OCI-LY1 (cell line): ENCODE results near the gene TBC1D7.
A peak's percentile ranks its signal among the peaks of the same experiment; 100 is the strongest.
"Not testable (repeated sequence)": the region's sequence is repeated elsewhere in the genome, so short reads cannot be mapped to it uniquely, and the experiment has no call there.

Experiments
- H2AFZ ChIP-seq: fragments of 200-600 bp; sonication (generic), shearing (Covaris generic); 2 replicates; pipeline ENCODE4 v1.6.0; 2014; ENCODE audit warnings: antibody characterized with exemption, mild to moderate bottlenecking, low read length
- H3F3A ChIP-seq: fragments of 200-600 bp; sonication (generic), shearing (Covaris generic); 2 replicates; pipeline ENCODE4 v1.6.0; 2014; ENCODE audit warnings: mild to moderate bottlenecking, antibody characterized with exemption, low read length, moderate library complexity; ENCODE audit not compliant: insufficient read depth
- H3K27ac ChIP-seq: fragments of 200-600 bp; sonication (generic); 2 replicates; pipeline ENCODE4 v1.5.1; 2014; ENCODE audit warnings: low read length, mixed run types, mild to moderate bottlenecking, low read depth; ENCODE audit not compliant: poor library complexity, severe bottlenecking
- H3K27me3 ChIP-seq: fragments of 200-600 bp; sonication (generic); 2 replicates; pipeline ENCODE4 v1.6.0; 2014; ENCODE audit warnings: antibody characterized with exemption, mild to moderate bottlenecking, low read length, moderate library complexity; ENCODE audit not compliant: insufficient read depth
- H3K36me3 ChIP-seq: fragments of 200-600 bp; sonication (generic); 2 replicates; pipeline ENCODE4 v1.6.1; 2014; ENCODE audit warnings: mild to moderate bottlenecking, antibody characterized with exemption, low read length, moderate library complexity, mixed read lengths; ENCODE audit not compliant: insufficient read depth
- H3K4me1 ChIP-seq: fragments of 200-600 bp; sonication (generic); 2 replicates; pipeline ENCODE4 v1.5.1; 2014; ENCODE audit warnings: mild to moderate bottlenecking, low read length, moderate library complexity; ENCODE audit not compliant: insufficient read depth, severe bottlenecking
- H3K4me2 ChIP-seq: fragments of 200-600 bp; sonication (generic), shearing (Covaris generic); 2 replicates; pipeline ENCODE4 v1.6.1; 2014; ENCODE audit warnings: low read length
- H3K4me3 ChIP-seq: fragments of 200-600 bp; sonication (generic); 2 replicates; pipeline ENCODE4 v1.5.1; 2014; ENCODE audit warnings: low read length, low read depth, mild to moderate bottlenecking, mixed read lengths; ENCODE audit not compliant: poor library complexity, severe bottlenecking
- H3K79me2 ChIP-seq: fragments of 200-600 bp; shearing (Covaris generic); 2 replicates; pipeline ENCODE4 v1.6.1; 2016; ENCODE audit warnings: mixed run types, low read length, mixed read lengths; ENCODE audit not compliant: insufficient read depth
- H3K9ac ChIP-seq: fragments of 200-600 bp; sonication (generic), shearing (Covaris generic); 2 replicates; pipeline ENCODE4 v1.6.1; 2014; ENCODE audit warnings: mild to moderate bottlenecking, low read length, mixed read lengths
- H3K9me2 ChIP-seq: fragments of 200-600 bp; sonication (generic), shearing (Covaris generic); 2 replicates; pipeline ENCODE4 v1.6.1; 2014; ENCODE audit warnings: low read depth, mild to moderate bottlenecking, low read length, mixed read lengths
- H3K9me3 ChIP-seq: fragments of 200-600 bp; shearing (Covaris generic); 2 replicates; pipeline ENCODE4 v1.6.1; 2014; ENCODE audit warnings: low read length, mixed read lengths
- H4K20me1 ChIP-seq: fragments of 200-600 bp; sonication (generic), shearing (Covaris generic); 2 replicates; pipeline ENCODE4 v1.6.0; 2016; ENCODE audit warnings: mild to moderate bottlenecking, low read length; ENCODE audit not compliant: insufficient read depth
- EZH2 ChIP-seq: fragments of 200-600 bp; sonication (generic), shearing (Covaris generic); IDR thresholded peaks from 2 replicates; pipeline ENCODE4 v1.8.0; 2017; ENCODE audit warnings: borderline replicate concordance, mixed run types, mild to moderate bottlenecking, antibody characterized with exemption, low read length, moderate library complexity, mixed read lengths
- TF ChIP-seq, protein P1 (sequence below): fragments of 200-600 bp; sonication (generic), shearing (Covaris generic); IDR thresholded peaks from 2 replicates; pipeline ENCODE4 v1.5.1; 2017; ENCODE audit warnings: mild to moderate bottlenecking, antibody characterized with exemption, low read length, moderate library complexity, mixed read lengths

Gene TBC1D7

DNA sequence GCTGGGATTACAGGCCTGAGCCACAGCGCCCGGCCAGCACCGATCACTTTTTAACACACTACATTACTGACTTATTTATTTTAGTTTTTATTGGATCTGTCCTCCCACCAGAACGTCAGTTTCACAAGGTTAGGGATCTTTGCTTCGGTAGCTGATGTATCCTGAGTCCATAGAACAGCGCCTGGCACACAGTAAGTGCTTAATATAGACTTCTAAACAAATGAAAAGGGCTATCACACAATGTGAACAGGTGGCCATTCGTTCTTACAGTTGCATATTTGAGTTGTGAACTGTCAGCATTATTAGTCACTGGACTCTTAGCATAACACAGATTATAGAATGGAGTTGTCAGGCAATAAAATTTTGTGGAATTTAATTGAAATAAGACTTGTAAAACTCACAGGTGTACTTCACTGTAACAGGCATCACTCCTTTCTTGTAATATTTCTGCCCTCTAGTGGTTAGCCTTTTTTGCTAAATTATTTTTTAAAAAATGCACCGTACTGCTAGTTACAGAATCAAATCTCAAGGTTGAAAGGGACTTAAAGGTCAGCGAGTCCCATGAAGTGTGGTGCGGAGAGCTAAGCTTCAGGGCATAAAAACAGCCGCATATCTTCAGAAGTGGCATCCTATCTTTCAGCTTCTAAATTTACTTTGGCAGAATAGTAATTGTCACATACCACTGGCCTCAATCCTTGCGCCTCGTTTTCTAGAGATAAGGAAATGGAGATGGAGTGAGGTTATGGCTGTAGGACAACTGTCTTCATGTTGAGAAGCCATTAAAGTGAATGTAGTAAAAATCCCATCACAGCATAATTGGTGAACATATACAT, 3.4 kb upstream of the TBC1D7 start:
- H4K20me1 ChIP-seq = no peaks in the 10 kb centered on the region
- no peaks in the 10 kb centered on the region for H3K36me3 ChIP-seq
- H3K9ac ChIP-seq = no peak overlapping the region
- H3K9me2 ChIP-seq = no peaks in the 10 kb centered on the region
- peaks cover 25% of the 10 kb centered on the region for H3K4me1 ChIP-seq
- no peak for TF ChIP-seq EZH2
- TF ChIP-seq, protein P1, sequence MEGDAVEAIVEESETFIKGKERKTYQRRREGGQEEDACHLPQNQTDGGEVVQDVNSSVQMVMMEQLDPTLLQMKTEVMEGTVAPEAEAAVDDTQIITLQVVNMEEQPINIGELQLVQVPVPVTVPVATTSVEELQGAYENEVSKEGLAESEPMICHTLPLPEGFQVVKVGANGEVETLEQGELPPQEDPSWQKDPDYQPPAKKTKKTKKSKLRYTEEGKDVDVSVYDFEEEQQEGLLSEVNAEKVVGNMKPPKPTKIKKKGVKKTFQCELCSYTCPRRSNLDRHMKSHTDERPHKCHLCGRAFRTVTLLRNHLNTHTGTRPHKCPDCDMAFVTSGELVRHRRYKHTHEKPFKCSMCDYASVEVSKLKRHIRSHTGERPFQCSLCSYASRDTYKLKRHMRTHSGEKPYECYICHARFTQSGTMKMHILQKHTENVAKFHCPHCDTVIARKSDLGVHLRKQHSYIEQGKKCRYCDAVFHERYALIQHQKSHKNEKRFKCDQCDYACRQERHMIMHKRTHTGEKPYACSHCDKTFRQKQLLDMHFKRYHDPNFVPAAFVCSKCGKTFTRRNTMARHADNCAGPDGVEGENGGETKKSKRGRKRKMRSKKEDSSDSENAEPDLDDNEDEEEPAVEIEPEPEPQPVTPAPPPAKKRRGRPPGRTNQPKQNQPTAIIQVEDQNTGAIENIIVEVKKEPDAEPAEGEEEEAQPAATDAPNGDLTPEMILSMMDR = peak; percentile 77
- H3K79me2 ChIP-seq = no peaks in the 10 kb centered on the region
- H3K27ac ChIP-seq = no peak overlapping the region
- H3F3A ChIP-seq = 0 out of 2 replicates have a peak, but pooled peaks cover 3% of the 10 kb centered on the region
- no peaks in the 10 kb centered on the region for H3K9me3 ChIP-seq
- no peaks in the 10 kb centered on the region for H3K27me3 ChIP-seq
- no peak overlapping the region for H3K4me3 ChIP-seq
- no peak overlapping the region for H3K4me2 ChIP-seq
- H2AFZ ChIP-seq = no peak overlapping the region

DNA sequence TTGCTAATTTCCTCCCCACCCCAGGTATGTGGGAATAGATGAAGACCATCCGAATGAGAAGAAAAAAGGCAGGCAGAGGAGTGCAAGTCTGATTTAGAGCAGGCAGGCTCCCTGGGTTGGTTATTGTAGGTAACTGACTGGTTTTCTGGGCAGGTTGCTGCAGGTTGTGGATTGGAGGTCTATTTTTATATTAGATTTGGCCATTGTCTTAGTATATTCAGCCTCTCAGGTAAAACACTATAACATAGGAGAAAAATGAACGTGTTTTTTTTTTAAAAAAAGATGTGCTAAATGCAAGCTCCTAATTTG, 492 bp upstream of the TBC1D7 start:
- no peak overlapping the region for H3K27ac ChIP-seq
- H3K79me2 ChIP-seq = no peaks in the 10 kb centered on the region
- H4K20me1 ChIP-seq = no peaks in the 10 kb centered on the region
- H3K27me3 ChIP-seq = no peaks in the 10 kb centered on the region
- peaks cover 15% of the 10 kb centered on the region; the same call in 1 of the 2 replicates for H3K36me3 ChIP-seq
- peak overlapping the region; percentile 90 for H3K9ac ChIP-seq
- H3K4me2 ChIP-seq = peak overlapping the region; percentile 92
- H2AFZ ChIP-seq = peak overlapping the region; percentile 21; the same call in 1 of the 2 replicates
- no peaks in the 10 kb centered on the region for H3K9me2 ChIP-seq
- peaks cover 28% of the 10 kb centered on the region for H3K4me1 ChIP-seq
- H3K9me3 ChIP-seq = no peaks in the 10 kb centered on the region
- peak overlapping the region; percentile 74 for H3K4me3 ChIP-seq
- no peak for TF ChIP-seq EZH2
- TF ChIP-seq, protein P1 = no peak
- H3F3A ChIP-seq = 0 out of 2 replicates have a peak, but pooled peaks cover 3% of the 10 kb centered on the region

DNA sequence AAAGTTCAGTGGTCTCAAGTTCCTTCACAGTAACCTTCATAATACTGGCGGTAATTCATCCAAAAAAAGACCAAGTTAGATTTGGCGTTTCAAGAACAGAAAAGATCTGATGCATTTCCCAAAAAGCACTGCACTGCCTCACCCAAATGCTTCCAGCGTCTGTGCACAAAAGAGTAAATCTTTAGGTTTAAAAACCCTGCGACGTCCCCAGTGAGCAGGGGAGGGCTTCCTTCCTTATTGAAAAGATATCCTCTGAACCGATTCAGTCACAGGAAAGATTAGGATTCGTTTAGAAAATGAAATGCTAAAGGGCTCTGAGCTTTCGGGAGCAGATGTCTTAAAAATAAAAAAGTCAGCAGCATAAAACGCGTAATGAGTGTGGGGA, 654 bp downstream of the TBC1D7 start:
- Histone ChIP-seq H3F3A (0 out of 2 replicates have a peak, but pooled peaks cover 3% of the 10 kb centered on the region), H3K9ac (peak overlapping the region; percentile 90), H4K20me1 (no peaks in the 10 kb centered on the region), H3K27me3 (no peaks in the 10 kb centered on the region), H3K4me1 (peaks cover 23% of the 10 kb centered on the region), H2AFZ (no peak overlapping the region), H3K9me3 (no peaks in the 10 kb centered on the region), H3K36me3 (peaks cover 23% of the 10 kb centered on the region; the same call in 1 of the 2 replicates), H3K27ac (no peak overlapping the region), H3K4me2 (peak overlapping the region; percentile 92), H3K9me2 (no peaks in the 10 kb centered on the region), H3K79me2 (no peaks in the 10 kb centered on the region), H3K4me3 (peak overlapping the region; percentile 74)
- TF ChIP-seq EZH2 = no peak
- TF ChIP-seq, protein P1 = no peak

DNA sequence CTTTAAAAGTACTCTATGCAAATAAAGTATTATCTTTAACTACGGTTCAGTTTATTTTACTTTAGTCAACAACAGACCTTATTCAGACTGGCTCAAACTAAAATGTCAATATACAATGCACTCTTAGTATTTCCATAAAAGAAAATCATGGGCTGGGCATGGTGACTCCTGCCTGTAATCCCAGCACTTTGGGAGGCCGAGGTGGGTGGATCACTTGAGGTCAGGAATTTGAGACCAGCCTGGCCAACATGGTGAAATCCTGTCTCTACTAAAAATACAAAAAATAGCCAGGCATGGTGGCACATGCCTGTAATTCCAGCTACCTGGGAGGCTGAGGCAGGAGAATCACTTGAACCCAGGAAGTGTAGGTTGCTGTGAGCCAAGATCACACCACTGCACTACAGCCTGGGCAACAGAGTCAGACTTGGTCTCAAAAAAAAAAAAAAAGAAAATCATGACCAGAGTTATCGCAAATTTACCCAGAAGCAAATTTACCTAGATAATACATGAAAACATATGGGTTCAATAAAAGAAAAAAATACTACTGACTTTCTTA, 2.2 kb downstream of the TBC1D7 start:
- not testable (repeated sequence) for H2AFZ ChIP-seq, H3K4me3 ChIP-seq, H3K9me3 ChIP-seq, H3K9ac ChIP-seq, H3F3A ChIP-seq, H3K4me2 ChIP-seq, H3K9me2 ChIP-seq, H3K79me2 ChIP-seq, H3K27ac ChIP-seq, H3K27me3 ChIP-seq, H4K20me1 ChIP-seq
- Histone ChIP-seq H3K36me3 (peaks cover 27% of the 10 kb centered on the region), H3K4me1 (peaks cover 22% of the 10 kb centered on the region)
